GM10248 (cell line): ENCODE results near the gene ZMYM2.

ENCODE experiments used
- CTCF ChIA-PET: fragments of 300-600 bp; sonication (Branson Sonifier 250); formaldehyde crosslinking; extraction: SDS; loops from one replicate; lab custom pipeline; 2021; ENCODE audit warnings: antibody characterized with exemption; lab: Yijun Ruan, JAX
- POLR2A ChIA-PET: fragments of 350-650 bp; sonication (Branson Sonifier 250); formaldehyde crosslinking; extraction: SDS; loops from one replicate; lab custom pipeline; 2020; ENCODE audit warnings: antibody characterized with exemption; lab: Yijun Ruan, JAX
- DNase-seq: peaks from one replicate; pipeline ENCODE4 v3.0.0; 2012; ENCODE audit errors: extremely low spot score
- CTCF ChIP-seq: IDR thresholded peaks from 2 replicates; pipeline ENCODE4 v1.5.1; 2012; ENCODE audit warnings: mild to moderate bottlenecking, low read depth; ENCODE audit errors: extremely low read depth, missing control alignments, control extremely low read depth

ZMYM2 gene

GRCh38 chr13:20126541-20127261 lies 168.2 kb downstream of the ZMYM2 start:
- DNase-seq = no peak
- CTCF ChIA-PET = interaction anchor here (0.9 to 3.5 kb wide), 5 partner anchors 8 to 199 kb away, joined by 3 to 21 read pairs (median 5); no protein-coding TSS in a partner anchor
- POLR2A ChIA-PET = no interaction called here
- no peak for TF ChIP-seq CTCF

- ChIA-PET CTCF (interaction anchor here (0.8 to 3.5 kb wide), 14 partner anchors 9 to 200 kb away, joined by 3 to 21 read pairs (median 4); no protein-coding TSS in a partner anchor), POLR2A (no interaction called here)
- TF ChIP-seq CTCF = no peak
- no peak for DNase-seq
These were observed 168.7 kb downstream of the ZMYM2 start for GRCh38 chr13:20127262-20127561.

- ChIA-PET POLR2A (no interaction called here), CTCF (interaction anchor here (0.8 to 3.5 kb wide), 17 partner anchors 9 to 363 kb away, joined by 3 to 21 read pairs (median 3); no protein-coding TSS in a partner anchor)
- TF ChIP-seq CTCF = peak; percentile 67
- DNase-seq = peak; percentile 74
These were observed 169.3 kb downstream of the ZMYM2 start for GRCh38 chr13:20127562-20128458.

GRCh38 chr13:20128459-20128931 lies 170.0 kb downstream of the ZMYM2 start:
- ChIA-PET CTCF (interaction anchor here (1.0 to 3.5 kb wide), 11 partner anchors 10 to 363 kb away, joined by 3 to 21 read pairs (median 3); no protein-coding TSS in a partner anchor), POLR2A (interaction anchor here (0.8 kb wide), 1 partner anchor 147 kb away, joined by 4 read pairs; no protein-coding TSS in a partner anchor)
- DNase-seq = no peak
- no peak for TF ChIP-seq CTCF

- no peak for DNase-seq
- ChIA-PET POLR2A (interaction anchor here (0.8 kb wide), 1 partner anchor 147 kb away, joined by 4 read pairs; no protein-coding TSS in a partner anchor), CTCF (interaction anchor here (1.0 to 3.5 kb wide), 4 partner anchors 11 to 30 kb away, joined by 3 to 21 read pairs (median 4); no protein-coding TSS in a partner anchor)
- TF ChIP-seq CTCF = no peak
These were observed 170.5 kb downstream of the ZMYM2 start for GRCh38 chr13:20129076-20129475.

GRCh38 chr13:20130012-20130411 lies 171.5 kb downstream of the ZMYM2 start:
- ChIA-PET POLR2A (no interaction called here), CTCF (no interaction called here)
- TF ChIP-seq CTCF = no peak
- no peak for DNase-seq
